Ureter (tissue), 1 donor: ENCODE data around the gene UBAC2. TPM values are rescaled to one million over a fixed set of nuclear protein-coding genes. Genes with fewer than 3 reads are reported as not detected.

Experiments
- DNase-seq: peaks from one replicate; pipeline ENCODE4 v3.0.0-alpha.2; 2020; ENCODE audit warnings: low spot score
- total RNA-seq: library from RNA; stranded (reverse); gene quantifications from one replicate; pipeline ENCODE4 v1.2.4, GENCODE V29; 2023
- donor health status: DM: yes; HTN: yes; CAD: no.

Gene UBAC2
- total RNA-seq, 1 donor from 2014 or later: 55.9 TPM

DNA sequence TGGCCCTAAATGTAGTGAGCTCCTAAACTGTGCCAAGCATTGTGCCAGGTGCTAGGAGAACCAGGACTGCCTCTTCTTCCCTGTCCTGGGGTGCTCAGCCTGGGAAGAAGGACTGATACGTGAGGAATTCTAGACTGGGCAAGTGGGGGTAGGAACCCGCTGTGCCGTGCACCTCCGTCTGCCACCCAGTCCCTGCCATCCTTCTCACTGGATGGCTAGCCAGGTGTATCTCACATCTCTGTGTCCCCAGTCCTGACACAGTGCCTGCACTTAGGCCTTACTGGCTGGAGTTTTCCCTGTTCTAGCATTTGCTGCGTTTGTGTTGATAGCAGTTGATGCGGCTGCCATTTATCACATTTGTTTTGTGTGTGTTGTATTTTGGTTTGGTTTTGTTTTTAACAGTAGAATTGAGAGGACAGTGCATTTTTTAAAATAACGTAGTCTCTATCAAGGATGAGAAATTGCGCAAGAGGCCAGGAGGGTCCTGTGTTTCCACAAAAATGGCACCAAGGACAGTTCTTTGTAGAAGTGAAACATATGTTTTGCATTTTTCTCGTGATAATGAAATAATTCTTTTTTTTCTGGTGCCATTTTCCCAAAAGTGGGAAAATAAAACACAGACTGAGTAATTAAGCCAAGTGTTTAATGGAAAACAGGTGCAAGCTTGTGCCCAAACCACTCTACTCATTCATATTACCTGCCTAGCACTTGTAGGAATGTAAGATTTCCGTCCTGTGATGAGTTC, 111.3 kb downstream of the UBAC2 start:
- no peak for DNase-seq

DNA sequence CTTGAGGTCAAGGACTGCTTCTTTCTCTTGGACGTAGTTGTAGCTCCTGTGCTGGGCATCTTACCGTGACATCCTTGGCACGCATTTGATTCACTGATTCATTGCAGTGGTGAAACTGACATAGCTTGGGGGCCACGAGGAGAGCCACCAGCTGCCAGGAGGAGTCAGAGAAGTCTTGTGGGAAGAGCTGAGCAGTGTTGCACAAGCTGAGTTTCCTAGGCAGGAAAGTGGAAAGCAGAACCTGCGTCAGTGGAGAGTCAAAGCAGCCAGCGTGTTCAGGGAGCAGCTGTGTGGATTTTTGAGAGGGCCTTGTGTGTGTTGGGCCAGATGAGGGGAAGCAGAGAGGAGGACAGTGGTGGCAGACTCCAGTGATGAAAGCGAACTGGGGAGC, 111.8 kb downstream of the UBAC2 start:
- peak; percentile 50 for DNase-seq

DNA sequence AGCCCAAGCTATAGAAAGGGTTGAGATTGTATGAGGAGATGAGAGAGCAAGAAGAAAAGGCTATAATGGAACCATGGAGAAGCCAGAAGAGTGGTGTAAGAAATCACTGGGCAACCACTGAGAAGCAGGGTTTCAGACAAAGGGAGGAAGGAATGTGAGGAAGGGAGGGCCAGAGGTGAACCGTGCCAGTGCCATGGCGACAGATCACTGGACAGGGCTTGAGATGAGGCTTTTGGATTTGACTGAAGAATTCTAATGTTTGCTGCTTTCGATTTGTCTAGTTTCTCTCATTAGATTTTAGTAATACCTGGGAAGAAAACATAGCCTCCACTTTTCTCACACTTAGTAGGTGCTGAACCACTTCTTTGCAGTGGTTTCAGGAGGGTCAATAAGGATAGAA, 112.8 kb downstream of the UBAC2 start:
- no peak for DNase-seq

DNA sequence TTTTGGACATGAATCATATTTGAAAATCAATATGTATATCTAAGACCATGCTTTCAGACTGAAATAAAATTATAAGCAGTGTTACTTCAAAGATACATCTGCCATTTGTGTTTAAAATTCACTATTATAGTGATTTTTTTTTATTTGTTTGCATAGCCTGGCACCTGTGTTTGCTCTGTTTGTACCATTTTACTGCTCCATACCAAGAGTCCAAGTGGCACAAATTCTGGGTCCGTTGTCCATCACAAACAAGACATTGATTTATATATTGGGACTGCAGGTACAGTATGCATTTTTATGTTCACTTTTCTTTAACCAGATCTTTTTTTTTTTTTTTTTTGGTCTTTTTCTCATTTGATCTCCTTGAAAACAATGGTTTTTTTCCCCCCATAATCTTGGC, 113.3 kb downstream of the UBAC2 start:
- DNase-seq: no peak

DNA sequence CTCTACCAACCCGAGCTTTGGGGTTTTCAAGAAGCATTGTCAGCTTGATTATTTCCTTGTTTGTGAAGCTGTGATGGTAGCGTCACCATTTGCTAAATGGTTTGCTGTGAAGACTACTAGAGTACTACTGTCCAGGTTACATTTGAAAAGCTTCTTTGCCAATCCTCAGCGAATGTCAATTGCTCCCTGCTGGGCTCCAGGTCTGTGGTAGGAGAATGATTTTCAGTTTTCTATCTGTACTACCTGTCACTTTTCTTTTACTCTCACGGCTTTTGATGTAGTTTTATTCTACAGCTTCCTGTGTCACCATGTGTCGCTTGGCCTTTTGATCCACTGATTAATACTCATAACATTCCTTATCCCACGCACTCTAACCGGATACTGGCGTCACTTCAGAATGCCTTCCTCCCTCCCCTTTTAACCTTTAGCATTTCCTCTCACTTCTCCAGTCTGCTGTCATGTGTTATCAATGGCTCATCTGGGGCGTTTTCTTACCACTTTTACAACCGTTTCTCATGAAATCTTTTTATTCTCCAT, 114.1 kb downstream of the UBAC2 start:
- DNase-seq: no peak

DNA sequence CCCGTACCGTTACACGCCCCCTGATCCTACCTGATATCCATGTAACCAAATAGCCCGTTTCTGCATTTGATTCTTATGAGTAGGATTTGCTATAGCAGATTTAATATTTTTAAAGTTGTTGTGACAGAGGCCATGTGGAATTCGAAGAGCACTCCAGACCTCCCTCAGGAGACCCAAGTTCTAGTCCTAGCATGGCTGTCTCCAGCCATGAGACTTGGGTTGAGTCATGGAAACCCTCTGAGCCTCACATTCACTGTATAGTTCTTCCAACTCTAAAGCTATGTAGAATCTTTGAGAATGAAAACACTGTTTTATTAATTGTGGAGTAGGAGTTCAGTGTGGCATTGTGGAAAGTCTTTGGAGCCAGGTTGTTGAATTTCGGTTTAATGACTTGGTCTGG, 114.5 kb downstream of the UBAC2 start:
- DNase-seq: no peak

DNA sequence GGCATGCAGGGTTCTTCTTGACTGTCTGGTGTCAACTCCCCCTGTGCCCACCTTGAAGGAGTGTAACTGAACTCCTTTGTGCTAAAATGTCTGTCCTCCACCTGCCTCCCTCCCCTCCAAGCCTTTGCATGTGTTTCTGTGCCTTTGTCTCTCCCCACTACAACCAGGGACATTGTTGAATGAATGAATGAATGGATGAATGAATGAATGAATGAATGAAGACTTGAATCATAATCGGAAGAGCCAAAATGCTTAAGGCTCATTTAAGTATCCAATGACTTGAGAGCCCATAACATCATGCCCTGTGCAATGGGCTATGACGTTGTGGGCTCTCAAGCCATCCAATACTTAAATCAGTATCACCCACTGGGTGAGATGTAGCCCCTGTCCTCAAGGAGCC, 115.6 kb downstream of the UBAC2 start:
- DNase-seq: no peak

DNA sequence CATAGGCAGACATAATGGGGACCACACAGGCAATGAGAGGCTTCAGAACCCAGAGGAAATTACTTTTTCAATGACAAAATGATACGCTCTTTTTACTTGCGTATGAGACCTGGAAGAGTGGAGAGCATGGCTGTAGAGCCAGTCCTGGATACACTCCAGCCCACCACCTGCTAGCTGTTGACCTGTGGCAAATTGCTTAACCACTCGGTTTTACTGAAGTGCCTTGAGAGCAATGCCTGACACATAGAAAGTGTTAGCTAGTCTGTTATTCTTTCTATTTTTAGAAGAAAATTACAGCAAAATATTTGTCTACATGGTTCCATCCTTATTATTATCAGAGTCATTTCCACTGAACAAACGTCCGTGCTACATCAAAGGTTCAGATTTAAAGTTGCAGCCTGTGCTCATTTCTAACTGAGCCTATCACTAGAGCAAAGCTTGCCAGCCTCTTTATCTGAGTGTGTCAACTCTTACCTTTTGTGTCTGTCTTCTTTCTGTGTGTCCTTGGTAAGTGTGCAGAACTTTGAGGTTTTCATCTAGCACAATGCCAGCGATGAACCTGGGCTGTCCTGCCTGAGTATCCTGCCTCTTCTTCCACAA, 116.1 kb downstream of the UBAC2 start:
- DNase-seq: no peak

DNA sequence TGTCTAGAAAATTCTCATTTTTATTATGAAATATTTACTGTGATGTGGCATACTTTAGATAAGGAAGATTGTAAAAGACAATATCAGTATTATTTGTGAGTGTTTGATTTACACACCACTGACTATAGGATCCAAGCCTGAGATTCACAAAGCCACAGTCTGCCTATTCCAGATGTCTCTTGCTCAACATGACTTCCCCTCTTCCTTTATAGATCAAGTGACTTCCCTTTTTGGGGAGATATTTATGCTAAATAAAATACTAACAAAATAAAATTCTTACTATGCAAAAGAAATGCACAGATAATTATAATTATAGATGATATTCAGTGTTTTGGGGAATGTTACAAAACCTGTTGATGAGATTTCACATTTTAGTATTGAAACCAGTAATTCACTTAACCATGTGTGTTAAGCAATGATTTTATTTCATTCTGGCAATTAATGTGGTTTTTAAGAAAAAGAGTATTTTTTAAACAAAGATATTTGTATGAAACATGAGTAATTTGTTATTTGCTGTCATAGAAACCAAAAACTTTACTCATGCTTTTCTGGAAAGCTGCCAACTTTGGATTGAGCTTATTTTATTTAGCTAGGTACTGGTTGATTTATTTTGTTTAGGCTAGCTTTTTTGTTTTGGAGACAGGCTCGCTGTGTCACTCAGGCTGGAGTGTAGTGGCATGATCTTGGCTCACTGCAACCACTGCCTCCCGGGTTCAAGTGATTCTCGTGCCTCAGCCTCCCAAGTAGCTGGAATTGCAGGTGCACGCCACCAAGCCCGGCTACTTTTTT, 120.2 kb downstream of the UBAC2 start:
- DNase-seq: no peak

DNA sequence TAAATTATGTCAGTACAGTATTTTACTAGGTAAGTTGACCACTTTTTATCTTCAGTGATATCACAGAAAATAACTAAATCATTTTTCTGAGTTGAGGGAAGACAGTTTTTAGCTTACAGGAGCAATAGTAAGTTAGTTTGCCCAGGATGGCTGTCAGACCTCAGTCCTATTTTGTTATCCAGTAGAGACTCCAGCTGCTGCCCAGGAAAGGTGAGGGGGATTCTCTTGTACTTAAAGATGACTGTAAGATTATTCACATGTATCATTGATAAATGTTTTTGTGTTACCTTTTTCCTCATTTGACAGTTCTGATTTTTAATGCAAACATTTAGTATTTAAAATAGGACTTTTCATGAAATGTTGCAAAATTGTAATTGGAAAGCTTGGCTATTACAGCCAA, 121.1 kb downstream of the UBAC2 start:
- no peak for DNase-seq

DNA sequence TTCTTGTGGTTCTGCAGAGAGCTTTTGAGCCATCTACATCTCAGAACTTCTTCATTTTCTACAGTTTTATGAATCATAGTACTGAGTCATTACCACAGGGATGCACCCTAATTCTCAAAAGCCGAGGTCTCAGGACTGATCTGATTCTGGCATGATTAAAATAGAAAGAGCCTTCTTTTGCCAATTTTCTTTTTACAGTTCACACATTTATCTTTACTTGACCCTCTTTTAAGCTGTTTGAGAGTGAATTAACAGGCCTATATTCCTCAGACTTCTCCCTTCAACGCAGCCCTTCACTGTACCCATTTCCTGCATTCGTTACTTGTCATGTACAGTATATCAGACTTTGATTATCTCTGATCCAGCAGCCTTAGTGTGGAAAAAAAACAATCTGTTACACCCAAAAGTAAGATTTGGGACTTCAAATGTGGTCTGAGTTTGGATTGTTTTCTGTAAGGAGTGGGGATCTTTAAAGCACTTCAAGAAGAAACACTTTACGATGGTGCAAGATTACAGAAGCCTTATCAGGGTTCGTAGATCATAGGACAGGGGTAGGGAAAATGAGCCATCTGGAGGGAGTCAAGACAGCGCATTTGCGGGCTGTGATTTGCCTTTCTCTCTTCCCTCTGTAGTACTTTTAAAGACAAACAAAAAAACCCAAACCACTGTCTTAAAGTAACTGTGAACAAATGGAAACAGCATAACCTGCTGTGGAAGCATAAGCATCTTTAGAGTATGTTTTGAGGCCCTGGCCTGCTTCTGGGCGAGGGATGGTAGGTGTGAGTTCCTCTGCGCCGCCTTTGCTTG, 121.8 kb downstream of the UBAC2 start:
- no peak for DNase-seq

DNA sequence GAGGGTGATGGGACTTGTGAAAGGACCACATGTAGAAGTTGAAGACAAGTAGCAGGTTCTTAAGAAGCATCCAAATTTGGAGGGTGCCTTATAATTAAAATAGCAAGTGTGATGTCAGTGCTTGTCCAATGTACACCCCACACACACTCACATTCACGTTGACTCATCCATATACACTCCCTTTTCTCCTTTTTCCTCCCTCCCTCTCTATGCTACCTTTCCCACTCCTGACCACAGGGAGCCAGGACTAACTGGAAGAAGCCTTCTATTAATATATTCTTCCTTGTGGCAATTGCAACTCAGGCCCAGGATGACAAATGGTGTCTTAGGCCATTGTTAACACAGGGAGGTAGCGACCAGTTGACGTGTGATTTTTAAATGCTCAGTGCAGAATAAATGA, 122.8 kb downstream of the UBAC2 start:
- no peak for DNase-seq

DNA sequence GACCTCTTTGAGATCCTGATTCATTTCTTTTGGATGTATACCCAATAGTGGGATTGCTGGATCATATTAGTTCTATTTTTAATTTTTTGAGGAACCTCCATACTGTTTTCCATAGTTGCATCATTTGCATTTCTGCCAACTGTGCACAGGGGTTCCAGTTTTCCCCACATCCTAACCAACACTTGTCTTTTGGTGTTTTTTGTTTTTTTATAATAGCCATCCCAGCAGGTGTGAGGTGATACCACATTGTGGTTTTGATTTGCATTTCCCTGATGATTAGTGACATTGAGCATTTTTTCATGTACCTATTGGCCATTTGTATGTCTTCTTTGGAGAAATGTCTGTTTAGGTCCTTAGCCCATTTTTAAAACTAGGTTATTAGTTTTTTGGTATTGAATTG, 125.4 kb downstream of the UBAC2 start:
- DNase-seq: no peak

DNA sequence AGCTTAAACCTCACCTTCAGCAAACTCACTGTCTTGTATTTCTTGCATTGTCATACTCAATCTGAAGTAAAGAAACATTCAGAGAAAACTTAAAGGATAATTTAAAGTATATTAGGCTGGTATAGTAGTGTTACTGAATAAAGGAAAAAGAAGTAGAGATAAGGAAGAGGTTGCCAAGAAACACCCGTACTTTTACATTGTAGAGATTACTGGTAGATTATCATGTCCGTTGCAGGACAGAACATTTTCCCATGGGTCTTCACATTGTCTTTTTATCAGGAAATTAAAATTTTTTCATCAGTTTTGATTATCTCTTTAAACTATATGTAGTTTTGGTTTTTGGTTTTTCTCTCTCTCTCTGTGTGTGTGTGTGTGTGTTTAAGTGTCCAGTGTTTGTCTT, 126.5 kb downstream of the UBAC2 start:
- DNase-seq: no peak

DNA sequence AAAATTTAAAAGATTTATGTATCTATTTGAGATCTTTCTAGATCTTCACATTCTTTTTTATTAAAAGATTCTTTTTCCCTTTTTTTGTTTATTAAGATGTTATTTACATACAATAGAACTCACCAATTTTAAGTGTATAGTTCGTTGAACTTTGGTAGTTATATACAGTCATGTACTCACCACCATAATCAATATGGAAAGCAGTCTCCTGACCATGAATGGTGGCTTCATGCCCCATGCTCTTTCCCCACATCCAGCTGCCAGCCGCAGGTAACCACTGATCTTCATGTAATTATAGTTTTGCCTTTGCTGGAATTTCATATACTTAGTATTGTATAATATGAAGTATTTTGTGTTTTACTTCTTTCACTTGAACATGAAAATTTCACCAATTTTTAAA, 127.1 kb downstream of the UBAC2 start:
- no peak for DNase-seq

DNA sequence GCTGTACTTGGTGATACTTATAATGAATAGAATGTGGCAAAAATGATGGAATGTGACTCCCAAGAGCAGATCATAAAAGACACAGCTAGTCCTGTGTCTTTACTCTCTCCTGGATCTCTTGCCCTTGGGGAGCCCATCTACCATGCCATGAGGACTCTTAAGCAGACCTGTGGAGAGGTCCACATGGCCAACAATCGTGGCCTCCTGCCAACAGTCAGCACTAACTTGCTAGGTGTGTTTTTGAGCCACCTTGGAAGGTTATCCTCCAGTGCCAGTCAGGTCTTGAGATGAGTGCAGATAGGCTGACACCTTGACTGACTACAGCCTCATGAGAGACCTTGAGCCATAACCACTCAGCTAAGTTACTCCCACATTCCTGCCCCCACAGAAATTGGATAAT, 128.8 kb downstream of the UBAC2 start:
- no peak for DNase-seq

DNA sequence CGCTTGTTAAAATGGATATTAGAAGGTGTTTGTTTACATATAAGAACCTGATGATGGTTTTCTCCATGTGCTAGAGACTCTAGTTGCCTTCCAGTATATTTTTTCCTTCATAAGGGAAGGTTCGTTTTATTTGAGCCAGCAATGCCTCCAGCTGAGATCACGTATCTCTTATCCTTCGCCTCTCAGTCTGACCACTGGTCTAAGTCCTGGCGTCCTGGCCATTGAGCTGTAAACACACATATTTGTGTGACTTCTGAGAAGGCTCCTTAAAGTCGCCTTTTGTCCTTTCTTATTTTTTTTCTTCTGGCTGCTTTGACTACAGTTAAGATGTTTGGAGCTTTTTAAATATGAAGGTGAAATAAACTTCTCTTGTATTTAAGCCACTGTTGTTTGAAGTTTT, 130.3 kb downstream of the UBAC2 start:
- DNase-seq: no peak

DNA sequence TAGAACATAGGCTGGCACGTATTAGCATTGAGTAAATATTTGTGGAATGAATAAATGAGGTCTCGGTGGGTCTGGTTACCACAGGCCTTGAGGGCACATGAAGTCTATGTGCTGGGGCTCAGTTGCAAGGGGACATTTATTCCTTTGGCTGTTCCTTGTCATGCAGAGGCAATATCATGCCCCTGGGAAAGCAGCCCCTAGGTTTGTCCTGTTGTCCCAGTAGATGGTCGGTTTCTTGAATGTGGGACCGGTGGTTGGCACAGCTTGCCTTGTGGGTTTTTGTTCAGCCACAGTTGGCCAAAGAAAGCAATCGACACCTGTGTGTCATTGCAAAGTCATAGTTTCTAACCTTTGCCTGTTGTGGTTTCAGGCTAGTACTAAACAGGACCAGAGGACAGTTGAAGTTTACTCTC, 131.2 kb downstream of the UBAC2 start:
- no peak for DNase-seq

DNA sequence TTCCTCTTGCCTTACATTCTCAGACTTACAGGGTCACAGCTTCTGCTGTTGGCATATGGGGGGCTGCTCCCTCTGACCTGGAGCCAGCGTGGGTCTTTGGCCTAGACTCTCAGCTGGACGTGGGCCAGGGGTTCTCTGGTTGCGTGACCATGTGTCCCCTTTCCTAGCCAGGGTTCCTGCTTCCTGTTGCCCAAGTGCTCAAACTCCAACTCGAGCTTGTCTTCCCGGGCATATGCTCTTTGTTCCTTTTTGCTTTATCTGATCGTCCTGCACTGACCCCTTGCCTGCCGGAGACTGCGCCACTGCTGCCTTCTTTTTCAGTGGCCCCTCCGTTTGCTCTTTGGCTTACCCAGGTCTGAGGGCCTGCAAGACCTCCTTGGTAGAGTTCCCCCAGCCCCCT, 131.8 kb downstream of the UBAC2 start:
- no peak for DNase-seq

DNA sequence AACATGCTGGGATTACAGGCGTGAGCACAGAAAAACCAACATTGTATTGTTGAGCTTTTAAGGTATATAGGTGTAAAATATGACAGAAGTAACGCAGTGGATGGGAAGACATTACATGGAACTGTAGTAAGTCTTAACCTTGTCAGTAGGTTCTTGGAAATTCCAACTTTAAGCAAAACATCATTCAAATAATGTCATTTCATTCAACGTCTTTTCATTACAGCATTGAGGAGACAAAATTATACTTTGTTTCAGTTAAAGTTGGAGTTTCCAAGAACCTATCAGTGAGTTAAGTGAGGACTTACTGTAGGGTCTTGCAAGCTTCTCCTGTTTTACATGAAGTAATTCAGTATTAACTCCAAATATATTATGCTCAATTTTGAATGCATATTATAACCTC, 133.6 kb downstream of the UBAC2 start:
- DNase-seq: no peak

DNA sequence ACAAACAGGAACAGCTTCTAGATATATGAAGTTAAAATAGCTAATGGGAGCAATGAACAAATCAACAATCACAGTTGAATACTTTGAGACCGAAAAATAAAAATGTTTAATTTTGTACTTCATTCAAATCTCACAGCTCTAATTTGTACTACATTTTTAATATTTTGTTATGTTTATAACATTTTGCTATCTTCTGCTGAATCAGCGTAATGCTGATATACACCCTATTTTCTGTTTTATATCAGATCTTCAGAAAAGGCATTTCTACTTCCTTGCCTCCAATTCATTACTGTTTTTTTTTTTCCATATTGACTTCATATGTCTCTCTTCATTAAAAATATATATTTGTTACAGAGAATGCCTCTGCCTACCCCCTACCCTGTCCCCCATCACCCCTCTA, 134.4 kb downstream of the UBAC2 start:
- DNase-seq: no peak

DNA sequence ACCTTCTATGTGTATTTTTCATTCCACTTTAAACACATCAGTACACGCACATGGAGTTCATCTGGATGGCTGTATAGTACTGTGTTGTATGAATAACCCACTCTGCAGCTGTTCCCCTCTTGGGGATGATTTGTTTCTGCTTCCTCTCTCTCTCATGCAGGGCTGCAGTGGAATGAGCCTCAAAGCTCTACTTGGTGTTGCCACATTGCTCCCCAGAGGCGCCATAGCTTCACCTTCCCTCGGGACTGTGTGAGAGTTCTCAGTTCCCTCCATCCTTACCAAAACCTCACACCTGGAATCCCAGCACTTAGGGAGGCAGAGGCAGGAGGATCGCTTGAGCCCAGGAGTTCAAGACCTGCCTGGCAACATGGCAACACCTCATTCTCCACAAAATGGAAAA, 134.9 kb downstream of the UBAC2 start:
- DNase-seq: no peak
